HUES64 (cell line): ENCODE data around the gene THBS3.
"Not testable (repeated sequence)": the region's sequence is repeated elsewhere in the genome, so short reads cannot be mapped to it uniquely, and the experiment has no call there.

Experiments used
- H3K27ac ChIP-seq: 2 replicates; pipeline ENCODE4 v1.7.0; 2013; ENCODE audit warnings: low read depth, low read length, inconsistent platforms
- H3K27me3 ChIP-seq: 2 replicates; pipeline ENCODE4 v1.6.1; 2013; ENCODE audit warnings: mild to moderate bottlenecking, low read length; ENCODE audit not compliant: insufficient read depth
- H3K36me3 ChIP-seq: 2 replicates; pipeline ENCODE4 v1.6.1; 2013; ENCODE audit warnings: mild to moderate bottlenecking, low read length; ENCODE audit not compliant: insufficient read depth
- H3K4me1 ChIP-seq: 2 replicates; pipeline ENCODE4 v1.6.1; 2013; ENCODE audit warnings: mild to moderate bottlenecking, low read length, moderate library complexity; ENCODE audit not compliant: insufficient read depth
- H3K4me3 ChIP-seq: 2 replicates; pipeline ENCODE4 v1.5.1; 2013; ENCODE audit warnings: mild to moderate bottlenecking, low read length, moderate library complexity
- H3K9ac ChIP-seq: 2 replicates; pipeline ENCODE4 v1.6.1; 2013; ENCODE audit warnings: mild to moderate bottlenecking, low read depth, low read length
- H3K9me3 ChIP-seq: 2 replicates; pipeline ENCODE4 v1.6.1; 2013; ENCODE audit warnings: low read depth, low read length; ENCODE audit not compliant: insufficient read depth
- WGBS: fragments of 150-250, 120-280 bp; methylation state at CpG from one replicate; pipeline ENCODE4 v1.1.7; 2013; ENCODE audit warnings: missing lambda C conversion rate; 5-methylcytosine and 5-hydroxymethylcytosine counted together

The THBS3 gene

DNA sequence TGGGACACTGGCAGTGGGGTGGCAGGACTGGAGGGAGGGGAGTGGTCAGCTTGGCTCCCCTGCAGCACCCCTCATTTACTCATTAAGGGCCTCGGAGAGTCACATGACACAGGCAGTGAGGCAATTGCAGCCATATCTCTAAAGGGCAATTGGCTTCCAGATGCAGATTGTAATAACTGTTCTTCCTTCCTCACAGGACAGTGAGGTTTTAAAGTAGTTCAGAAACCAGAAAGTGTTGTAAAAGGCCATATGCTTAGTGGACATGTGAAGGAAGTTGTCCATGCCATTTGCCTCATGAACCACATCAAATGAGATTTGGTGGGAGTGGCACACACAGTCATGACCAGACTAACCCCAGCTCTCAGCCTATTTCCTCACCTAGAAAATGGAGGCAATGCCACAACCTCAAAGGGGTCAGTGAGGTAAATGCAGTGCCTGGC, 11.9 kb upstream of the THBS3 start:
- no peaks in the 10 kb centered on the region for H3K27me3 ChIP-seq
- no peak overlapping the region; the same call in 1 of the 2 replicates for H3K27ac ChIP-seq
- H3K4me3 ChIP-seq: peak overlapping the region; percentile 32; the same call in 1 of the 2 replicates
- no peaks in the 10 kb centered on the region for H3K9me3 ChIP-seq
- peaks cover 10% of the 10 kb centered on the region; the same call in 1 of the 2 replicates for H3K36me3 ChIP-seq
- 0 out of 2 replicates have a peak, but pooled peaks cover 5% of the 10 kb centered on the region for H3K4me1 ChIP-seq
- 60% methylated on average over 1 of the region's 1 CpG for WGBS
- H3K9ac ChIP-seq: no peak overlapping the region

DNA sequence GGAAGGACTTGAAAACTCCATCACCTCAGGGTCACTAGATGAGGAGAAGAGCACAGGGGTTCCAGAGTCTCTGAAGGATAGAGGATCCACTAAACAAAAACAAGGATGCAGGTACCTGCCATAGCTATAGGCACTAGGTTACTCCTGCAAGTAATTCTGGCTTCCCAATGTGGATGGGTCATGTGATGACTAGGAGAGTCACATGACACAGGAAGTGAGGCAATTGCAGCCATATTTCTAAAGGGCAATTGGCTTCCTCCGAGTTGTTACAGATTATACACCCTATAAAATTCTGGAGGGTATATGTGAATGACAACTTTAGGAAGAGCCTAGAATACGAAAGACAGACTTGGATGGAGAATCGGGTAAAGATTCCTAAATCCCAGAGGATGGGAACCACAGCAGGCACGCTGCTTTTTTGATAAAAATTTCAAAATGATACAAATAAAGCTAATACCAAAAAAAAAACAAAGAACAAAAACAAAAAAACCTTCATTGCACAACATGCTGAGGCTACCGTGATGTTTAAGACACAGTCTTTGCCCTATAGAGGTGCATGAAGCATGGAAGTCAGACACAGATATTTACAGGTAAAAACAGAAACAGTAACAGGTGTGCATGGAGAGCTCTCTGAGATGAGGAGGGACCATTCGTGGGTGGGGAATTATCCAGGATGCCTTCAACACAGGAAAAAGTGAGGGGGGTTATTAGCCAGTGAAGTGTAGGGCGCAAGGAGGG, 11.3 kb upstream of the THBS3 start:
- Histone ChIP-seq H3K27me3 (no peaks in the 10 kb centered on the region), H3K4me1 (0 out of 2 replicates have a peak, but pooled peaks cover 5% of the 10 kb centered on the region), H3K27ac (no peak overlapping the region; the same call in 1 of the 2 replicates), H3K36me3 (peaks cover 9% of the 10 kb centered on the region; the same call in 1 of the 2 replicates), H3K4me3 (peak overlapping the region; percentile 32), H3K9ac (no peak overlapping the region), H3K9me3 (no peaks in the 10 kb centered on the region)
- 69% methylated on average over 6 of the region's 7 CpGs for WGBS

GRCh38 chr1:155214702-155215101, 7.0 kb upstream of the THBS3 start:
- not testable (repeated sequence) for H3K27me3 ChIP-seq, H3K4me1 ChIP-seq, H3K4me3 ChIP-seq, H3K9me3 ChIP-seq, H3K27ac ChIP-seq, H3K9ac ChIP-seq
- H3K36me3 ChIP-seq: peaks cover 11% of the 10 kb centered on the region; the same call in 1 of the 2 replicates
- WGBS: 86% methylated on average over 2 of the region's 10 CpGs

DNA sequence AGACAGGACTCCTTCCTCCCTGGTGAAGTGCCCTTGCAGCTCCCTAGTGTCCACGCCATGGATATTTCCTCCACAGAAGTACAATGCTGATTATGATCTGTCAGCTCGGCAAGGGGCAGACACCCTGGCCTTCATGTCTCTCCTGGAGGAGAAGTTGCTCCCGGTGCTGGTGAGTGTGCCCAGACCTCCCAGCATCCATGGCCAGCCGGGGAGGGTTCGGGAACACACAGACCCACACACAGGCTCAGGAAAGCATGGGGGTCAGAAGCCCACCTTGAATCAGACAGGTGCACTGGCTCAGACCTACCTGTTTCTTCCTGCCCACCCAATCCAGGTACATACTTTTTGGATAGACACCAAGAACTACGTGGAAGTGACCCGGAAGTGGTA, 4.3 kb upstream of the THBS3 start:
- H3K9ac ChIP-seq, H3K27me3 ChIP-seq, H3K9me3 ChIP-seq, H3K4me3 ChIP-seq, H3K27ac ChIP-seq: not testable (repeated sequence)
- Histone ChIP-seq H3K4me1 (peaks cover 16% of the 10 kb centered on the region; the same call in 1 of the 2 replicates), H3K36me3 (peaks cover 11% of the 10 kb centered on the region; the same call in 1 of the 2 replicates)
- 95% methylated on average over 5 of the region's 7 CpGs for WGBS

- not testable (repeated sequence) for H3K9ac ChIP-seq, H3K9me3 ChIP-seq, H3K27me3 ChIP-seq, H3K4me3 ChIP-seq, H3K27ac ChIP-seq
- H3K36me3 ChIP-seq: peaks cover 11% of the 10 kb centered on the region; the same call in 1 of the 2 replicates
- WGBS: 93% methylated on average over 13 of the region's 13 CpGs
- peaks cover 18% of the 10 kb centered on the region; the same call in 1 of the 2 replicates for H3K4me1 ChIP-seq
These were observed 3.8 kb upstream of the THBS3 start for GRCh38 chr1:155211381-155212050.

DNA sequence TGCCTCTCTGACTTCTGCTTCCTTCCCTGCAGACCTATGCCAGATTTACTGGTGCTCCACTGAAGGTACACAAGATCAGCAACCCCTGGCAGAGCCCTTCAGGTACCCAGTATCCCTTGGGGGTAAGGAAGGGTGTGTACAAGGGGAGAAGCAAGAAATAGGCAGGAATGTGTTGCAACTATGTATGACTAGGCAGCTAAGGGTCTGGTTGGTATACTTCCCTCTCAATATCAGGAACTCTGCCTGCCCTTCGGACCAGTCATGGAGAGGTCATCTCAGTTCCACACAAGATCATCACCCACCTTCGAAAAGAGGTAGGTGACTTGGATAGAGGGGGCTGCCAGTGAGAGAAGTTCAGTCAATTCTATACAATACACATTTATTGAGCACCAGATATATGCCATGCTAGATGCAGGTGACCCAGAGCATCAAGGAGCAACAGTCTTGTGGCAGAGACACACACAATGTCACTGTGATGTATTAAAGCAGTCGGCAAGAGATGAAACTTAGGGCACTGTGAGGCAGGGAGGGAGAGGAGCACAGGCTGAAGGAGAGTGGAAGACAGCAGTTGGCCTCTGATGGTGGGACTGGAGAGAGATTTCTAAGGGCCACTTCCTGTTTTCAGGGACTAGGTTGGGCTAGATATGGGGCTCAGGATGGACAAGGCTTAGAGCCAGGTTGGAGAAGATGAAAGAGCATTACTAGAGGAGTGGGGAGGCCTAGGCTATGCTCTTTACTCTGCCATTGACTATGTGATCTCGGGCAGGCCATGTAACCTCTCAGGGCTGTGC, 2.8 kb upstream of the THBS3 start:
- no peak overlapping the region for H3K27ac ChIP-seq
- WGBS: 86% methylated on average over 3 of the region's 4 CpGs
- peaks cover 18% of the 10 kb centered on the region; the same call in 1 of the 2 replicates for H3K4me1 ChIP-seq
- H3K4me3 ChIP-seq: peak overlapping the region; percentile 99; the same call in 1 of the 2 replicates
- peaks cover 8% of the 10 kb centered on the region; the same call in 1 of the 2 replicates for H3K36me3 ChIP-seq
- H3K9me3 ChIP-seq: no peaks in the 10 kb centered on the region
- H3K27me3 ChIP-seq: no peaks in the 10 kb centered on the region
- no peak overlapping the region for H3K9ac ChIP-seq

DNA sequence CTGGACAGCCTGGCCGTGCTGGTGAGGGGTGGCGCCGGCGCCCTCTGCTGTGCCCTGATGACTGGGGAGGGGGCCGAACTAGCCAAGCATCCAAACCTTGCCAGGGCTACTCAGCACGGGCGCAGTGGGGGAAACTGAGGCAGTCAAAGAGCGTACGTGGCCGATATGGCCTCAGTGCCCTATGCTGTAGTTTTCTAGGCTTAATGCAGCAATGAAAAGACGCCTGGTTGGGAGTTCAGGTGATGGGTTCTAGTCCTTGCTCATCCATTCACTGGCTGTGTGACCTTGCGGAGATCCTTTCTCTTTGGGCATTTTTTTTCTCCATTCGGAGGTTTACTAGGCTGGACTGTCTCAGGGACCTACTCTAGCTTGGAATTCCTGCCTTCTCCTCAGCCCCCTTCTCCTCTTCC, 1.6 kb upstream of the THBS3 start:
- Histone ChIP-seq H3K4me3 (peak overlapping the region; percentile 99), H3K4me1 (peaks cover 18% of the 10 kb centered on the region; the same call in 1 of the 2 replicates), H3K9ac (peak overlapping the region; percentile 97), H3K9me3 (no peaks in the 10 kb centered on the region), H3K36me3 (peaks cover 10% of the 10 kb centered on the region; the same call in 1 of the 2 replicates), H3K27me3 (no peaks in the 10 kb centered on the region), H3K27ac (peak overlapping the region; percentile 99)
- WGBS: 3% methylated on average over 13 of the region's 13 CpGs

DNA sequence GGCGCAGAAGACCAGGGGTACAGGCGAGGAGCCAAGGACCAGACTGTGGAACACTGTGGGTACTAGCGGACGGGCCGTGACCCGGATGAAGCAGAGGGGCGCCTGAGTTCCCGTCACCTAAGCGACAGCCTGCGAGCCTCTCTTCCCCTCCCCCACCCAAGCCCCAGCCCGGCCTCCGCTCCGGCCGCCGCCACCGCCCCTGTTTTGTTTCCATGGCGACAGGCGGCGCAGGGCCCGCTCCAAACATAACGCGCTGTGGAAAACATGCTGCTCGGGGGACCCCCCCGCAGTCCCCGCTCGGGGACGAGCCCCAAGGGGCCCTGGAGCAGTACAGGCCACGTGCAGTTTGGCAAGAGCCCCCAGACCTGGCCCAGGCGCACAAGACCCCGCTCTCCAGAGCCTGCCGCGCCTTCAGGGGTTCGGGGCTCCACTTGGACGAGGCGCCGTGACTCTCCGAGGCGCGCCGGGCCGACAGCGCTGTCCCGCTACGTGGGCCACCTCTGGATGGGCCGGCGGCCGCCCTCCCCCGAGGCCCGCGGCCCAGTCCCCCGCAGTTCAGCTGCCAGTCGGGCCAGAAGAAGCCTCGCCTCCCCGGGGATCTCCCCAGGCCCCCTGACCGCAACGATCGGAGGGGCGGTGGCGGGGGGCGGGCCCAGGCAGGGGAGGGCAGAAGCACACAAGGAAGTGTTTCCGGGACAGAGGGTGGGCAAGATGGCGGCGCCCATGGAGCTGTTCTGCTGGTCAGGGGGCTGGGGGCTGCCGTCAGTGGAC, 1.0 kb upstream of the THBS3 start, which contains the start of gene MTX1:
Gene MTX1, plus strand, starts transcription at position 155 of the 771 bp plus-strand sequence. Its CDS starts 110 bp downstream, at position 265.
- peak within 1 kb of the TSS; percentile 99 for H3K4me3 ChIP-seq
- H3K27me3 ChIP-seq: no peaks in the 10 kb centered on the region
- peaks cover 15% of the 10 kb centered on the region for H3K36me3 ChIP-seq
- H3K9ac ChIP-seq: peak within 1 kb of the TSS; percentile 97
- peak within 1 kb of the TSS; percentile 99 for H3K27ac ChIP-seq
- under 1% methylated on average over 64 of the region's 64 CpGs for WGBS
- H3K4me1 ChIP-seq: peaks cover 18% of the 10 kb centered on the region; the same call in 1 of the 2 replicates
- no peaks in the 10 kb centered on the region for H3K9me3 ChIP-seq

- Histone ChIP-seq H3K9ac (peak overlapping the region; percentile 67), H3K9me3 (no peaks in the 10 kb centered on the region), H3K36me3 (peaks cover 30% of the 10 kb centered on the region), H3K27me3 (no peaks in the 10 kb centered on the region), H3K27ac (peak overlapping the region; percentile 53; the same call in 1 of the 2 replicates), H3K4me3 (peak overlapping the region; percentile 99), H3K4me1 (peaks cover 18% of the 10 kb centered on the region; the same call in 1 of the 2 replicates)
- WGBS: 9% methylated on average over 13 of the region's 13 CpGs
These were observed 549 bp downstream of the THBS3 start for GRCh38 chr1:155206891-155207805.
